GM10248 (cell line): Measurements from ENCODE around the gene ATP11A.
A peak's percentile ranks its signal among the peaks of the same experiment; 100 is the strongest.
"Not testable (repeated sequence)": the region's sequence is repeated elsewhere in the genome, so short reads cannot be mapped to it uniquely, and the experiment has no call there.

Experiments used
- CTCF ChIA-PET: fragments of 300-600 bp; sonication (Branson Sonifier 250); formaldehyde crosslinking; extraction: SDS; loops from one replicate; lab custom pipeline; 2021; ENCODE audit warnings: antibody characterized with exemption; lab: Yijun Ruan, JAX
- POLR2A ChIA-PET: fragments of 350-650 bp; sonication (Branson Sonifier 250); formaldehyde crosslinking; extraction: SDS; loops from one replicate; lab custom pipeline; 2020; ENCODE audit warnings: antibody characterized with exemption; lab: Yijun Ruan, JAX
- DNase-seq: peaks from one replicate; pipeline ENCODE4 v3.0.0; 2012; ENCODE audit errors: extremely low spot score
- TF ChIP-seq, protein P1 (sequence below): IDR thresholded peaks from 2 replicates; pipeline ENCODE4 v1.5.1; 2012; ENCODE audit warnings: mild to moderate bottlenecking, low read depth; ENCODE audit errors: extremely low read depth, missing control alignments, control extremely low read depth

The ATP11A gene

DNA sequence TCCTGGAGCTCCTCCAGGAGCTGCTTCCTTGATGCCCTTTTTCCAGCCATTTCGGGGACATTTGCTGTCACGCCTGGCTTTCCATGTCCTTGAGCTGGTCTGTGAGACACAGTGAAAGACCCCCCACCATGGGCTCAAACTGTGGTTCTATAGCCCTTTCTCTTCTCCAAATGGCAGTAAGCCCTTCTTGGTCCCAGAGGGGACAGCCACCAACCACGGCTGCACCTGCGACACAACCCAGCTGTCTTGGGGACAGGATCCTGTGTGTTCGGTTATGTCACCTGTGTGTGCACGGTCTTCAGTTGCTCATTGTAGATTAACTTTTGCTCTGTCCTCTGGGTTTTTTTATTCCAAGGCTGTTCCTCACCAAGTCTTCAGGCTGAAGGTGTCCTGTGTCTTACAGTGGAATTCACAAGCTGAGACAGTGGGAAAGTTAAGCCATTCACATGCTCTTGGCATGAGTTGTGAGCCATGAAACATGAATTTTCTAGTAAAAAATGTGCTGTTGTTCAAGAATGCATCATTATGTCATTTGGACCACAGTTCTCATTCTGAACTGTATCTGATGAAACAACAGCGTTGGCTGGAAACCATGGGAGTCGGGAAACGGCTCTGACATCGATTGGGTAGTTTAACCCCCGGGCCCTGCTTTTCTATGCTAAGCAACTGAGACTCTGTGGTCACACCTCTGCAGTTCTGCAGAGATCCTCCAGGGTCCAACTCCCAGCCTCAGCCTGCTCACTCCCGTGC lies 149.7 kb downstream of the ATP11A start:
- TF ChIP-seq, protein P1, sequence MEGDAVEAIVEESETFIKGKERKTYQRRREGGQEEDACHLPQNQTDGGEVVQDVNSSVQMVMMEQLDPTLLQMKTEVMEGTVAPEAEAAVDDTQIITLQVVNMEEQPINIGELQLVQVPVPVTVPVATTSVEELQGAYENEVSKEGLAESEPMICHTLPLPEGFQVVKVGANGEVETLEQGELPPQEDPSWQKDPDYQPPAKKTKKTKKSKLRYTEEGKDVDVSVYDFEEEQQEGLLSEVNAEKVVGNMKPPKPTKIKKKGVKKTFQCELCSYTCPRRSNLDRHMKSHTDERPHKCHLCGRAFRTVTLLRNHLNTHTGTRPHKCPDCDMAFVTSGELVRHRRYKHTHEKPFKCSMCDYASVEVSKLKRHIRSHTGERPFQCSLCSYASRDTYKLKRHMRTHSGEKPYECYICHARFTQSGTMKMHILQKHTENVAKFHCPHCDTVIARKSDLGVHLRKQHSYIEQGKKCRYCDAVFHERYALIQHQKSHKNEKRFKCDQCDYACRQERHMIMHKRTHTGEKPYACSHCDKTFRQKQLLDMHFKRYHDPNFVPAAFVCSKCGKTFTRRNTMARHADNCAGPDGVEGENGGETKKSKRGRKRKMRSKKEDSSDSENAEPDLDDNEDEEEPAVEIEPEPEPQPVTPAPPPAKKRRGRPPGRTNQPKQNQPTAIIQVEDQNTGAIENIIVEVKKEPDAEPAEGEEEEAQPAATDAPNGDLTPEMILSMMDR, result no peak
- DNase-seq, result no peak
- CTCF ChIA-PET, result no interaction called here
- POLR2A ChIA-PET, result no interaction called here

DNA sequence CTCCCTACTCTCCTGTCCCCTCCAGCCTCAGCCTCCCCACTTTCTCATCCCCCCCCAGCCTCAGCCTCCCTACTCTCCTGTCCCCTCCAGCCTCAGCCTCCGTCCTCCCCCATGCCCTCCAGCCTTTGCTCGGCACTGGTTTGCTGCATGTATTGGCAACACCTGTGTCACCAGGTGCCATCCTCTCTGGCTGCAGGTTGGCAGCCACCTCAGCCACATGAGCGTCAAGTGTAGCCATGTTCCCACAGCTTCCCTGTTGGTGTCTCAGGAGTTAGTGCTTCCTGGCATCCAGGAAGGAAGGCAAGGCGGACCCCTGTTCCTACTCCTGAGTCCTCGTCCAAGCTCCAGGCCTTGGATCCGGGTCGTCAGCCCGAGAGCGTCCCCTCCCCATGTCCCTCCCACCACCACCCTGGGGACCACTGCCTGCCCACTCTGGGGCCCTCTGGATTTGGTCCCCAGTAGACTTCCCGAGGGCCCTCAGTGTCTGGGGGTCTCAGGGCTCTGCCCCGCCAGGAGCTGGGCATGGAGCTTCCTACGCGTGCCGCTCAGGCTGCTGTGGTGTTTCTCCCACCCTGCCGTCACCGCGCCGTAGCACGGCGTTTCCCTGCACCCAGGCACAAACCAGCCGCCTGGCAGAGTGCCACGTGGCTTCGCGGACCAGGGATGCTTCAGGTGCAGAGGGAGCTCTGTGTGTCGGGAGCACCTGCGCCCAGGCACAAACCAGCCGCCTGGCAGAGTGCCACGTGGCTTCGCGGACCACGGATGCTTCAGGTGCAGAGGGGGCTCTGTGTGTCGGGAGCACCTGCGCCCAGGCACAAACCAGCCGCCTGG lies 150.8 kb downstream of the ATP11A start:
- ChIA-PET CTCF (no interaction called here), POLR2A (no interaction called here)
- no peak for DNase-seq
- TF ChIP-seq, protein P1, result no peak

DNA sequence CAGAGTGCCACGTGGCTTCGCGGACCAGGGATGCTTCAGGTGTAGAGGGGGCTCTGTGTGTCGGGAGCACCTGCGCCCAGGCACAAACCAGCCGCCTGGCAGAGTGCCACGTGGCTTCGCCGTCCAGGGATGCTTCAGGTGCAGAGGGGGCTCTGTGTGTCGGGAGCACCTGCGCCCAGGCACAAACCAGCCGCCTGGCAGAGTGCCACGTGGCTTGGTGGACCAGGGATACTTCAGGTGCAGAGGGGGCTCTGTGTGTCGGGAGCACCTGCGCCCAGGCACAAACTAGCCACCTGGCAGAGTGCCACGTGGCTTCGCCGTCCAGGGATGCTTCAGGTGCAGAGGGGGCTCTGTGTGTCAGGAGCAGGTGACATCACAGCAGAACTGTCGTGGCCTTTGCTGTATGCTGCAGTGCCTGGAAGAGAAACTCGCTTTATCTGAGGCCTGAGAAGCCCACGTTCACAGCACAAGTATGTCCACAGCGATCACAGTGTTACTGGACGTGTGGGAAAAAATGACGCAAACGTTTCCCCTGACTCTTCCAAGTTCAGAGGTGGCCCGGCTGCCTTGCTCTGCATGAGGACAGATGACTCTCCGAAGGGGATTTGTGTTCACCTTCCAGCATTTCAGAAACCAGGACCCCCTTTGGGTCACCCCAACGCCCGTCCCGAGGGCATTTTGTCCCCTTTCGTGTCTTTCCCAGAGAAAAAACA lies 151.6 kb downstream of the ATP11A start:
- DNase-seq, CTCF ChIA-PET, POLR2A ChIA-PET: not testable (repeated sequence)

DNA sequence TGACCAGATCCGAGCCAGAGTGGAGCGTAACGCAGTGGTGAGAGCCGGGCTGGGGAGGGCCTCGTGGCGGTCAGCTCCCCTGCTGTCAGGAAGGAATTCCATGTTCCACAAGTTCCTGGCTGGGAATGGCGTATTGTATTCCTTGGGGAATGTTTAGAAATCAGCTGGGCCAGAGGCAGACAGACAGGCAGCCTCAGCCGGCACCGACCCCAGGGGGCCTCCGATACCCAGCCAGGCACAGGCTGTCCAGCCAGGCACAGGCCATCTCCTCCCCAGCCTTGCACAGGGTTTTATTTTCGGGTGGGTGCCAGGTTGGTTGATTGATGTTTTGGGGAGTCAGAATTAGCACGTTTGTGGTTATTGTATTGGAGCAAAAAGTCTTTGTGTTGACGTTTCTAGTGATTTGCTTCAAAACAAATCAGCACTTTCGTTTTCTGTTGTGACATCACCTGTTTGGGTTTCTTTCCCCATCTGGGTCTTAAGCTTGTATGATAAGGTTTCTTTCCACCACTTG lies 152.6 kb downstream of the ATP11A start:
- peak; percentile 53 for DNase-seq
- POLR2A ChIA-PET, result no interaction called here
- TF ChIP-seq, protein P1, result no peak
- CTCF ChIA-PET, result interaction anchor here (1.9 kb wide), 1 partner anchor 13 kb away, joined by 4 read pairs; no protein-coding TSS in a partner anchor

DNA sequence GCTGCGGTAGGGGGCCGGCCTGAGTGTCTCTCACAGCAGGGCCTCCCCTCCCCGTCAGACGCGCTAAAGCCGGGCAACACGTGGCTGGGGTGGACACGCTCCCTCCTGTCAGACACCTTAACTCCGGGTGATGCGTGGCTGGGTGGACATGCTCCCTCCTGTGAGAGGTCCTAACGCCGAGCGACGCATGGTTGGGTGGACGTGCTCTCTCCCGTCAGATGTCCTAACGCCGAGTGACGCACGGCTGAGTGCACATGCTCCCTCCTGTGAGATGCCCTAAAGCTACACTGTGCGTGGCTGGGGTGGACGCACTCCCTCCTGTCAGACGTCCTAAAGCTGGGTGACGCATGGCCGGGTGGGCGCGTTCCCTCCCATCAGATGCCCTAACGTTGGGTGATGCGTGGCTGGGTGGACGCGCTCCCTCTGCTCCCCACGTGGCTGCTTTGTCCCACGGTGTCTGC lies 153.1 kb downstream of the ATP11A start:
- no peak for DNase-seq
- TF ChIP-seq, protein P1, result no peak
- ChIA-PET CTCF (interaction anchor here (1.9 kb wide), 1 partner anchor 13 kb away, joined by 4 read pairs; no protein-coding TSS in a partner anchor), POLR2A (interaction anchor here (0.6 kb wide), 1 partner anchor 17 kb away, joined by 4 read pairs; no protein-coding TSS in a partner anchor)

DNA sequence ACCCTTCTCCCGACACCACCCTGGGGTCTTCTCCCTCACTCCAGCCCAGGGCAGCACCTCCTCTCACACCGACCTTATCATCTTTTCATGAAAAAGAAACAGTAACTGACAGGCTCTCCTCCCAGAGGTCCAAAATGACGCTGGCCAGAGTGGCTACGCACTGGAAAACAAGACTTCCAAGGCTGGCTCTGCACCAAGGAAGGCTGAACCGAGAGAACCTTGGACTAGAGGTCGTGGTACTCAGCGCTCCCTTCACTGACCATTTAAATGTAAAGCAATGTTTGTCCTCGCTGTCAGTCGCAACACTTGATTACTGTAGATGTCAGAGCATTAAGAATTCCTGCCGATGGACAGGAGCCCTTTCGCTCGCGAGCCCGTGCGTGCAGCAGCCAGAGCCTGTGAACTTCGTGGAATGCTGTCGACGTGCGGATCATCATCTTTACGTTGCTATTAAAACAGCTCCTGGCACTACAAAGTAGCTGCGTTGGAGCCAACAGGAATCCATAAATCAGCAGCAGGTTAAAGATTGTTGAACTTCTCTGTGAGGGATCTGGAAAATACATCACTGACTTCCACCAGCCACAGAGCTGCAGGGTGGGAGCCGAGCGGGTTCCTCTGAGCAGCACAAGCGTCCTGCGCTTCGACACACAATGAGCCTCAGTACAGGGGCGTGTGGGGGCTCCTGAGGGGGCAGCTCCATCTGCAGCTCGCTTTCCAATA lies 153.7 kb downstream of the ATP11A start:
- TF ChIP-seq, protein P1, result no peak
- ChIA-PET CTCF (interaction anchor here (1.9 kb wide), 1 partner anchor 12 kb away, joined by 4 read pairs; no protein-coding TSS in a partner anchor), POLR2A (interaction anchor here (0.6 kb wide), 1 partner anchor 16 kb away, joined by 4 read pairs; no protein-coding TSS in a partner anchor)
- no peak for DNase-seq
